Loucy (cell line): ENCODE results near the gene CYP1B1.

Experiments
- H2AFZ ChIP-seq: fragments of 200-600 bp; sonication (generic); 2 replicates; pipeline ENCODE4 v1.6.0; 2016; ENCODE audit warnings: antibody characterized with exemption, mild to moderate bottlenecking, low read length, moderate library complexity
- H3F3A ChIP-seq: fragments of 200-600 bp; 2 replicates; pipeline ENCODE4 v1.6.0; 2016; ENCODE audit warnings: antibody characterized with exemption, low read depth, mild to moderate bottlenecking
- H3K27me3 ChIP-seq: fragments of 200-600 bp; sonication (generic); 2 replicates; pipeline ENCODE4 v1.6.1; 2014; ENCODE audit warnings: low read length, mild to moderate bottlenecking; ENCODE audit not compliant: insufficient read depth, poor library complexity, severe bottlenecking
- H3K36me3 ChIP-seq: fragments of 200-600 bp; sonication (generic); 2 replicates; pipeline ENCODE4 v1.6.1; 2016; ENCODE audit warnings: low read length; ENCODE audit not compliant: insufficient read depth
- H3K4me1 ChIP-seq: fragments of 200-600 bp; sonication (generic); 2 replicates; pipeline ENCODE4 v1.5.1; 2014; ENCODE audit warnings: low read length, mild to moderate bottlenecking; ENCODE audit not compliant: insufficient read depth, poor library complexity, severe bottlenecking
- H3K4me2 ChIP-seq: fragments of 200-600 bp; sonication (generic); 2 replicates; pipeline ENCODE4 v1.6.0; 2014; ENCODE audit warnings: antibody characterized with exemption, low read length, low read depth, mild to moderate bottlenecking; ENCODE audit not compliant: poor library complexity, severe bottlenecking
- H3K4me3 ChIP-seq: fragments of 200-600 bp; sonication (generic); 2 replicates; pipeline ENCODE4 v1.5.1; 2014; ENCODE audit warnings: low read length, mild to moderate bottlenecking, mixed read lengths; ENCODE audit not compliant: poor library complexity, severe bottlenecking
- H3K79me2 ChIP-seq: fragments of 200-600 bp; sonication (generic); 2 replicates; pipeline ENCODE4 v1.6.1; 2014; ENCODE audit warnings: low read length; ENCODE audit not compliant: insufficient read depth
- H3K9ac ChIP-seq: fragments of 200-600 bp; sonication (generic); 2 replicates; pipeline ENCODE4 v1.6.0; 2014; ENCODE audit warnings: mild to moderate bottlenecking, low read depth, low read length, moderate library complexity; ENCODE audit not compliant: poor library complexity, severe bottlenecking
- H3K9me2 ChIP-seq: fragments of 200-600 bp; sonication (generic); replicated peaks from 2 replicates; pipeline ENCODE4 v1.6.1; 2016; ENCODE audit warnings: low read depth, low read length, mixed read lengths
- H3K9me3 ChIP-seq: fragments of 200-600 bp; sonication (generic); 2 replicates; pipeline ENCODE4 v1.6.1; 2014; ENCODE audit warnings: mild to moderate bottlenecking, antibody characterized with exemption, low read length, low read depth; ENCODE audit not compliant: insufficient read depth
- H4K20me1 ChIP-seq: fragments of 200-600 bp; sonication (generic); 2 replicates; pipeline ENCODE4 v1.6.0; 2014; ENCODE audit warnings: antibody characterized with exemption, low read length, mild to moderate bottlenecking; ENCODE audit not compliant: insufficient read depth, poor library complexity, severe bottlenecking
- CTCF ChIP-seq: fragments of 200-600 bp; sonication (generic); conservative IDR thresholded peaks from 2 replicates; pipeline ENCODE4 v1.5.1; 2014; ENCODE audit warnings: mild to moderate bottlenecking, antibody characterized with exemption, low read length
- EZH2phosphoT487 ChIP-seq: fragments of 200-600 bp; IDR thresholded peaks from 2 replicates; pipeline ENCODE4 v1.6.1; 2018; ENCODE audit warnings: antibody characterized with exemption, mild to moderate bottlenecking, moderate library complexity, borderline replicate concordance

CYP1B1 gene

GRCh38 chr2:38120264-38120592 lies 44.3 kb upstream of the CYP1B1 start:
- no peaks in the 10 kb centered on the region for H3K9me3 ChIP-seq
- H3K4me1 ChIP-seq, result no peaks in the 10 kb centered on the region
- H3F3A ChIP-seq, result no peaks in the 10 kb centered on the region
- no peak for TF ChIP-seq CTCF
- TF ChIP-seq EZH2phosphoT487, result no peak
- no peak overlapping the region for H3K4me3 ChIP-seq
- H3K9ac ChIP-seq, result no peak overlapping the region
- H3K9me2 ChIP-seq, result no peaks in the 10 kb centered on the region
- H3K79me2 ChIP-seq, result no peaks in the 10 kb centered on the region
- no peak overlapping the region for H3K4me2 ChIP-seq
- H4K20me1 ChIP-seq, result no peaks in the 10 kb centered on the region
- no peak overlapping the region for H2AFZ ChIP-seq
- H3K36me3 ChIP-seq, result no peaks in the 10 kb centered on the region
- H3K27me3 ChIP-seq, result no peaks in the 10 kb centered on the region

DNA sequence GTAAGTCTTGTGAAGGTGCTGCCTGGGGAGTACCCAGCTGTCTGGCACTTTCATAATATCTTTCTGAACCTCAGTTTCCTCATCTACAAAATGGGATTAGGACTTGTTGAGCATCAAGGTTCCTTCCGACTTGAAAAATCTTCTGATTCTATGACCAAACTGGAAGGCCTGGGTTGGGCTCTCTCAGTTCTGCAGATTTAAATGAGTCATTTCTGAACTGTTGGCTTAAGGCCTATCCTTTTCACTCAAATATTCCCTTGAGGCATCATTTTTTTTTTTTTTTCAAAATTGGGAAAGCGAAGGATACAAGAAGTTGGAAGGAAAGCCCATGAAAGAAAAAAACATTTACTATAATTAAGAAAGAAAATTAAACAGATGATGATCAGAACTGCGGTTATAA lies 40.8 kb upstream of the CYP1B1 start:
- H3K9ac ChIP-seq, result no peak overlapping the region
- H3K9me3 ChIP-seq, result no peaks in the 10 kb centered on the region
- no peaks in the 10 kb centered on the region for H3F3A ChIP-seq
- no peaks in the 10 kb centered on the region for H4K20me1 ChIP-seq
- H3K27me3 ChIP-seq, result no peaks in the 10 kb centered on the region
- no peaks in the 10 kb centered on the region for H3K9me2 ChIP-seq
- no peak for TF ChIP-seq EZH2phosphoT487
- H3K4me1 ChIP-seq, result no peaks in the 10 kb centered on the region
- no peaks in the 10 kb centered on the region for H3K36me3 ChIP-seq
- H3K79me2 ChIP-seq, result no peaks in the 10 kb centered on the region
- H2AFZ ChIP-seq, result no peak overlapping the region
- no peak overlapping the region for H3K4me2 ChIP-seq
- no peak overlapping the region for H3K4me3 ChIP-seq

GRCh38 chr2:38115216-38116032 lies 39.5 kb upstream of the CYP1B1 start:
- Histone ChIP-seq H3K9me2 (no peaks in the 10 kb centered on the region), H4K20me1 (no peaks in the 10 kb centered on the region), H3K79me2 (no peaks in the 10 kb centered on the region), H3K9ac (no peak overlapping the region), H3F3A (no peaks in the 10 kb centered on the region), H3K27me3 (no peaks in the 10 kb centered on the region), H3K4me1 (no peaks in the 10 kb centered on the region), H2AFZ (no peak overlapping the region), H3K4me2 (no peak overlapping the region), H3K9me3 (no peaks in the 10 kb centered on the region), H3K4me3 (no peak overlapping the region), H3K36me3 (no peaks in the 10 kb centered on the region)
- TF ChIP-seq EZH2phosphoT487 (no peak), CTCF (peak; percentile 97)
